Fibroblast of villous mesenchyme (primary cell): ENCODE results near the gene OIT3. TPM values are rescaled to one million over a fixed set of nuclear protein-coding genes. Genes with fewer than 3 reads are reported as not detected.

Experiments
- DNase-seq: peaks from one replicate; pipeline ENCODE4 v3.0.0-alpha.2; 2010; ENCODE audit warnings: low read depth
- H3K4me3 ChIP-seq: 2 replicates; pipeline ENCODE4 v1.5.1; 2011; ENCODE audit warnings: low read depth, mild to moderate bottlenecking, low read length
- total RNA-seq: library from RNA; depleted of rRNA; stranded (reverse); fragments of >200 nt; gene quantifications from 2 replicates; pipeline ENCODE4 v1.2.3, GENCODE V29; 2012
- TF ChIP-seq, protein P1 (sequence below): IDR thresholded peaks from 2 replicates; pipeline ENCODE4 v1.5.1; 2012; ENCODE audit warnings: low read depth, mild to moderate bottlenecking, low read length; ENCODE audit not compliant: insufficient read depth

Gene OIT3
- total RNA-seq, 1 donor, result under 0.01 TPM

DNA sequence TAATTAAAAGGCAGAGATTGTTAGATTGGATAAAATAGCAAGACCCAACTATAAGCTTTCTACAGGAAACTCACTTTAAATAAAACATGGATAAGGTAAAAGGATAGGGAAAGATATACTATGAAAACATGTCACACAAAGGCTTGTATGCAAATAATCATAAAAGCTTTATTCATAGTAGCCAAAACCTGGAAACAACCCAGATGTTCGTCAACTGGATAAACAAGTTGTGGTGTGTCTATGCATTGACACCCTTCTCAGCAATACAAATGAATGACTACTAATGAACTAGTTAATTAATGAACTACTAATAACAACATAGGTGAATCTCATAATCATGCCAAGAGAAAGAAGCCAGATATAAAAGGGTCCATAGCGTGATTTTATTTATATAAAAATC lies 37.7 kb upstream of the OIT3 start:
- TF ChIP-seq, protein P1, sequence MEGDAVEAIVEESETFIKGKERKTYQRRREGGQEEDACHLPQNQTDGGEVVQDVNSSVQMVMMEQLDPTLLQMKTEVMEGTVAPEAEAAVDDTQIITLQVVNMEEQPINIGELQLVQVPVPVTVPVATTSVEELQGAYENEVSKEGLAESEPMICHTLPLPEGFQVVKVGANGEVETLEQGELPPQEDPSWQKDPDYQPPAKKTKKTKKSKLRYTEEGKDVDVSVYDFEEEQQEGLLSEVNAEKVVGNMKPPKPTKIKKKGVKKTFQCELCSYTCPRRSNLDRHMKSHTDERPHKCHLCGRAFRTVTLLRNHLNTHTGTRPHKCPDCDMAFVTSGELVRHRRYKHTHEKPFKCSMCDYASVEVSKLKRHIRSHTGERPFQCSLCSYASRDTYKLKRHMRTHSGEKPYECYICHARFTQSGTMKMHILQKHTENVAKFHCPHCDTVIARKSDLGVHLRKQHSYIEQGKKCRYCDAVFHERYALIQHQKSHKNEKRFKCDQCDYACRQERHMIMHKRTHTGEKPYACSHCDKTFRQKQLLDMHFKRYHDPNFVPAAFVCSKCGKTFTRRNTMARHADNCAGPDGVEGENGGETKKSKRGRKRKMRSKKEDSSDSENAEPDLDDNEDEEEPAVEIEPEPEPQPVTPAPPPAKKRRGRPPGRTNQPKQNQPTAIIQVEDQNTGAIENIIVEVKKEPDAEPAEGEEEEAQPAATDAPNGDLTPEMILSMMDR, result no peak
- no peak for DNase-seq
- no peak overlapping the region for H3K4me3 ChIP-seq

GRCh38 chr10:72858067-72858466 lies 35.5 kb upstream of the OIT3 start:
- H3K4me3 ChIP-seq, result no peak overlapping the region
- DNase-seq, result no peak
- TF ChIP-seq, protein P1, result no peak

- H3K4me3 ChIP-seq, result no peak overlapping the region
- DNase-seq, result no peak
- TF ChIP-seq, protein P1, result no peak
Measured at GRCh38 chr10:72862957-72863356, 30.6 kb upstream of the OIT3 start.

DNA sequence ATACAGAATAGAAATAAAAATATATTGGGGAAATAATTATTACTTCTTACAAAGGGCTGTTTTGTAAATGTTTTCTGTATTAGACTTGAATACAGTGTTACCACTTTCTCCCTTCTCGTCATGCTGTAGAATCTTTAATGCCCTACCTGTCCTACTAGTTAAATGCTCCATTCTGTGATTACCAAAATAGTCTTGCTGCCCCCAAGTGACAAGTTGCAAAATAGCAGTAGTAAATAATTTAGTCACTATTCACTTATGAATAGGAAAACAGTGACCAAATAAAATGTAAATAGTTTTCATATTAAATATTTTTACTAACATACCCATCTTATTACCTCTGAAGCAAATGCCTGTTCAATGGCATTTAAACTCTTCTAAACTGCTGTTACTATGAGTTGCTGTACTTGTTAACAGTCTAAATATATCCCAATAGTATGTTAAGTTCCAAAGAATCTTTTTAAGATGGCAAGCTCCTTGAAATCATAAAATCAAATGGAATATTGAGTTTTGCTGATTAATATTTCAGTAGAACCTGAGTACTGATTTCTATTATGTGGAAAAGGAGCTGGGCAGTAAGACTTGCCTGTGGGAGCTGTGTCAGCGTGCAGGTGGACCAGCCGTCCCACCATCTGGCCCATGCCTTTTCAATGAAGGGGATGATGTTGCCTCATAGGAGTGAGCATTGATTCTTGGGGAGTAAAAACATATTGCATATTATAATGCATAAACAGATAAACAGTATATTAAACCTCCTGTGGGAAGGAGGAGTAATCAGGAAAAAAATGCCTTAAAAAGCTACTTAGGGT lies 18.1 kb upstream of the OIT3 start:
- H3K4me3 ChIP-seq, result no peak overlapping the region
- TF ChIP-seq, protein P1, result peak; percentile 53
- peak; percentile 42 for DNase-seq

GRCh38 chr10:72879245-72879644 lies 14.3 kb upstream of the OIT3 start:
- no peak overlapping the region for H3K4me3 ChIP-seq
- no peak for DNase-seq
- TF ChIP-seq, protein P1, result no peak

DNA sequence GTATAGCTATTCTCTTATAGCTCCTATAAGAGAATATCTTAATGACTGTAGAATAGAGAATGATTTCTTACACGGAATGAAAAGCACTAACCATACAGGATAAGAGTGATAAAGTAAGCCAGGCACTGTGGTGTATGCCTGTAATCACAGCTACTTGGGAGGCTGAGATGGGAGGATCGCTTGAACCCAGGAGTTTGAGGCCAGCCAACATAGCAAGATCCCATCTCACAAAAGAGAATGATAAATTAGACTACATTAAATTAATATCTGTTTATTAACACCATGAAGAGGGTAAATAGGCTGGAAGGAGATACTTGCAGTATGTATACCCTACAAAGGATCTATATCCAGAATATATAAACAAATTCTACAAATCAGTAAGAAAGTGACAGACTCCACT lies 12.2 kb upstream of the OIT3 start:
- H3K4me3 ChIP-seq, result no peak overlapping the region
- DNase-seq, result no peak
- TF ChIP-seq, protein P1, result no peak

DNA sequence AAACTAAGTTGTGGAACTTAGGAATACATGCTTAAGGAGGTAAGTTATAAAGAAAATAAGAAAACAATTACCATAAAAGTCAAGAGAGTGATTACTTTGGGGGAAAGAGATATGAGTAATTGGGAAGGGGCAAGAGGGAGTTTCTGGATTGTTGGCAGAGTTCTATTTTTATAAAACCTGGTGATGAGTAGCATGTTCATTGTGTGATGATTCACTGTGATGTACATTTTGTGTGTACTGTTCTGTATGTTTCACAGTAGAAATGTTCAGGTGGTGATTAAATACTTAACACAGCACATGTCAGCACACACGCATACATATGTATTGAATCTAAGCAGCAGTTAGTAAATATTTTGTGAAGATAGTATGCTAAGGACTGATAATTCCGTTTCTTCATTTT lies 9.7 kb upstream of the OIT3 start:
- no peak for DNase-seq
- TF ChIP-seq, protein P1, result no peak
- H3K4me3 ChIP-seq, result no peak overlapping the region
